Stimulated activated CD4-positive, alpha-beta T cell treated with anti-CD3 and anti-CD28 coated beads, Interleukin-1b, Interleukin-23, amount 100 ng/mL, for 48 hours (primary cell): ENCODE results near the gene EPS8L3.
A peak's percentile ranks its signal among the peaks of the same experiment; 100 is the strongest.
"Not testable (repeated sequence)": the region's sequence is repeated elsewhere in the genome, so short reads cannot be mapped to it uniquely, and the experiment has no call there.

Experiments
- DNase-seq: peaks from one replicate; pipeline ENCODE4 v3.0.0-alpha.2; 2020

The EPS8L3 gene

DNA sequence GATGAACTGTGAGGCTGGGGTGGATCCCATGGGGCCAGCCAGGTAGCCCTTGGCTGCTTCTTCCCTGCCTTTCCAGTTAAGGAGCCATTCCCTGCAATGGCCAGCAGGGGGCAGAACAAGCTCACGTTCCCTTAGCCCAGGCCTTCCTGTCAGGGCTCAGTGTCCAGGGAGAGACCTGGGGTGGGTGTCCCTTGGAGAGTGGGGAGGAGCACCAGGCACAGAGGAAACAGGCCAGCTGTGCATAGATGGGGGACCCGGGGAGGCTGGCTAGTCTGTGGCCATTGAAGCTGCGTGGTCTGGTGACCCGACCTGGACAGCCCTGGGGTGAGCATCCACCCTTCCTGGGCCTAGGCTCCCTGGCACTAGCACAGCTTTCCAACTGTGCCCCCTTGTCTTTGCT, 13.2 kb upstream of the EPS8L3 start:
- peak; percentile 78 for DNase-seq

- no peak for DNase-seq
Measured at GRCh38 chr1:109776206-109776835, 12.6 kb upstream of the EPS8L3 start.

DNA sequence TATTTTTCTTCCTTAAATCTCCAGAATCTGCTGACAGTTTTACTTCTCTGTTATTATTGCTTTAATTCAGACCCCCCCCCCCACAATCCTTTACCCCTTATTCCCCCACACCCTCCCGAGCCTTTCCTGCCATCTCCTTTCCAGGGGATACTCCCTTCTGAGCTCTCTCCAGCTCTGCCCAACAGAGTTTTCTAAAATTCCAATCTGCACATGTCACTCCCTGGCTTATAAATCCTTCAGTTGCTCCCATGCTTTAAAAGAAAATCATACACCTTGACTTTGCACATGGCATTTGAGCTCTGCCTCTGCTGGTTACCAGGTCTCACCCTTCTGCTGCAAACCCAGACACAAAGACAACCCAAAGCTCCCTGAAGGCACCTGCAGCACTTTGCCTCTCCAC, 11.7 kb upstream of the EPS8L3 start:
- no peak for DNase-seq

DNA sequence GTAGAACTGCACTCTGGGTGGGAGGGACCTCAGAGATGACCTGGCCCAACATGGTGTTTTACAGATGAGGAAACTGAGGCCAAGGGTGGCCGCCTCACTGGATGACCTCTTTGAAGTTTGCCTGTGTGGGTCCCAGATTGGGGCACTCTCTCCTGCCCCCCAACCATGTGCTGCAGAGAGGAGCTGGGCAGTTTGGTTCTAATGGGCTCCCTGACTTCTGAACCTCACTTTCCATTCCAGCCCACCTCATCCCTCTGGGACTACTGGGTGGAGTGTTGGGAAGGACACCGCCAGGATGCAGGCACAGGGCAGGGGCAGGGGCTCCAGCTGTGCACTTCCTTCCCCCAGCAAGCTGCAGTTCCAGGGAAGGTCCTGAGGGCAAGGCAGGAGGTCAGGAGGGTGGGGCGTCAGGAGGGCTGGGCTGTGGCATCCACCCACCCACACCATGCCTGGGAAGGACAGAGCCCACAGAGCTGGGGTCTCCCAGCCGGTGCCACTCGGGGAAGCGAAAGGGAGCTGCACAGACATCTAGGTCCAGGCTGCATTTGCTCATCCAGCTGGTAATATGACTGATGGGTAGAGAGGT, 10.3 kb upstream of the EPS8L3 start:
- DNase-seq = no peak

DNA sequence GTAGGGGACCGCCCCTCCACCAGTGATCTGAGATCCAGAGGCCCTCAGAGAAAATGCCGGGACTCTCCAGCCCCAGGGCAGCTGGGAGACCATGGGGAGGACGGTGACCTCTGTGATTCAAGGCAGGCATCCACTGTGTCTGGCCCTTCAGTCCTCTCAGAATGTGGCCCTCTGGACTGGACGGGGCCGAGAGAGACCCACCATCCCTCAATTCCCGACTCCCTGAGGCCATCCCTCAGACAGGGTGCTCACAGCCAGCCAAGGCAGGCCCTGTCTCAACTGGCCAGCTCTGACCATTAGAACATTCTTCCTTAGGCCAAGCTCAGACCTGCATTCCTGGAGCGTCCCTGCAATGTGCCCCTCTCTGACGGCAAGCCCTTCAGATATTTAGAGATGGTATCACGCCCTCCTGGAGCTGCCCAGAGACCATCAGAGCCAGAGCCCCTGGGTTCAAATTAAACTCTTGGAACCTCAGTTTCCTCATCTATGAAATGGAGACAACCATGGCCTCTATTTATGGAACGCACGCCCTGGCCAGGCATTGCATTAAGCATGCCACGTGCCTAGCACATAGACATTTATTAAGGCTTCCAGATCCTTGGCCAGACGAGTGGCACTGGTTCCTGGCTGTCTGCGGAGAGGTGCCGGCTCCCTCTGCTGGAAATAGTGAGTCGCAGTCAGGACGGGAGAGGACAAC, 9.6 kb upstream of the EPS8L3 start:
- peak; percentile 77 for DNase-seq

GRCh38 chr1:109772658-109773202, 9.0 kb upstream of the EPS8L3 start:
- no peak for DNase-seq

DNA sequence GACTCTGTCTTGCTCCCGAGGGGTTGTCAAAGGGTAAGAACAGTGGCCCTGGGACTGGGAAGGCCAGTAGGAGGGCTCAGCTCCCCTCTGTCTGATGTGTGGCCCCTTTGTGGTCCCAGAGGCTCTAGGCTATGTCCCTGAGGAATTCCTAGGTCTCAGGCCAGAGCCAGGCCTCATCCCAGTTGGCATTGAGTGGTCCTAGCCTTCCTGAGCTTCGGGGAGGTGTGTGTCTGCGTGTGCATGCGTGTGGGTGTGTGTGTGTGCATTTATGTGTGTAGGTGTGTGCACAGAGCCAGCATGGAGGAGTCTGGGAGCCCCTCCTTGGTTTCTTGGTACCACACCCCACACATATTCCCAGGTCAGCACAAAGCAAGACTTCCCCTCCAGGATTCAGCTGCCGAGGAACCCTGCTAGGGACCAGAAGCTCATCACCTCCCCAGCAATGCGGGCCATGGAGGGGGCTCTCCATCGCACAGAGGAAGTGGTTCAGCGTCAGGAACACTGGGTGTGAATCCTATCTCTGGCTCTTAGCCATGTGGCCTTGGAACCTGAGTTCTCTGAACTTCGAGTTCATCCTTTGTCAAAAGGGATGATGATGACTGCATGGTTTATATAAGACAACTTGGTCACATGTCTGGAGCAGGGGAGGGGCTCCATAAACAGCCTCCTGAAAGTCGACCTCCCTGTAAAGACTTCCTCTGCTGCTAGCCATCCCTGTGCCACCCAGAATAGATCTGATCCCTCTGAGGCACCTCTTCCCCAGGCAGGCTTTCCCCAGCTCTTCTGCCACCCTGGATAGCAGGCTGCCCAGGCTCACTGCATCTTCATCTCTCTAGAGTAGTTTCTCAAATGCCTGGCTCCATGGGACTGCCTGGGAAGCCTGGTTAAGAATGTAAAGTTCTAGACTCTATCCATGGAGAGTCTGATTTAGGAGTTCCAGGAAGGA, 8.3 kb upstream of the EPS8L3 start:
- no peak for DNase-seq

- DNase-seq = no peak
Measured at GRCh38 chr1:109770331-109771095, 6.8 kb upstream of the EPS8L3 start.

GRCh38 chr1:109769330-109770078, 5.8 kb upstream of the EPS8L3 start:
- no peak for DNase-seq

GRCh38 chr1:109768820-109769219, 5.1 kb upstream of the EPS8L3 start:
- DNase-seq = no peak

- no peak for DNase-seq
Measured at GRCh38 chr1:109768335-109768650, 4.6 kb upstream of the EPS8L3 start.

DNA sequence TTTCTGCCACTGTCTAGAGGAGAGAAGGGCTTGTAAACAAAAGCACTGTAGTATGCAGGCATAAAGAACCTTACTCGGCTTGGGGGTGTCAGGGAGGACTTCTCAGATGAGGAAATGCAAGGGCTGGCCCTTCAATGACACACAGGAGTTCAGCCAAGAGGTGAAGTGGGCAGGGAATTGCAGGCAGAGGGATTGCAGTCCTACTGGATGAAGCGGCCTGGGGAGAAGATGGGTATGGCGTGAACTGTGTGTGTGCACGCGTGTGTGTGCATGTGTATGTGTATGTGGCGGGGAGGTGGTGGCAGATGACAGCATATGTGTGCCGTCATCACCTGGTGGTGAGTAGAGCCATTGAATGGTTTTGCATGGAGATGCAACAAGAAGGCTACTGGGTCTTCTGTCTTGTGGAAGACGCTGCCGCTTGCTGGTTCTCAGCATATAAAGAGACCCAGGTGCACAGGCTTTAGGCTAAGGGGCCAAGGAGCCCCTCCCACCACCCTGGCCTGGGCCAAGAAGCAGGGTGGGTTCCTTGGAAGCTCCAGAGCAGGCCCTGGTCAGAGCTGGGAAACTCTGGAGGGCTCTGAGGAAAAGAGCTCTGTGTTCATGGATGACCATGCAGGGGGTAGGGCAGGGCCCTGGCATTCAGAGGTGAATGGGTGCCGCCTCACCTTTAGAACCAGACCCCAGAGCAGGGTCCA, 4.1 kb upstream of the EPS8L3 start:
- no peak for DNase-seq

- DNase-seq = not testable (repeated sequence)
Measured at GRCh38 chr1:109766991-109767636, 3.4 kb upstream of the EPS8L3 start.

DNA sequence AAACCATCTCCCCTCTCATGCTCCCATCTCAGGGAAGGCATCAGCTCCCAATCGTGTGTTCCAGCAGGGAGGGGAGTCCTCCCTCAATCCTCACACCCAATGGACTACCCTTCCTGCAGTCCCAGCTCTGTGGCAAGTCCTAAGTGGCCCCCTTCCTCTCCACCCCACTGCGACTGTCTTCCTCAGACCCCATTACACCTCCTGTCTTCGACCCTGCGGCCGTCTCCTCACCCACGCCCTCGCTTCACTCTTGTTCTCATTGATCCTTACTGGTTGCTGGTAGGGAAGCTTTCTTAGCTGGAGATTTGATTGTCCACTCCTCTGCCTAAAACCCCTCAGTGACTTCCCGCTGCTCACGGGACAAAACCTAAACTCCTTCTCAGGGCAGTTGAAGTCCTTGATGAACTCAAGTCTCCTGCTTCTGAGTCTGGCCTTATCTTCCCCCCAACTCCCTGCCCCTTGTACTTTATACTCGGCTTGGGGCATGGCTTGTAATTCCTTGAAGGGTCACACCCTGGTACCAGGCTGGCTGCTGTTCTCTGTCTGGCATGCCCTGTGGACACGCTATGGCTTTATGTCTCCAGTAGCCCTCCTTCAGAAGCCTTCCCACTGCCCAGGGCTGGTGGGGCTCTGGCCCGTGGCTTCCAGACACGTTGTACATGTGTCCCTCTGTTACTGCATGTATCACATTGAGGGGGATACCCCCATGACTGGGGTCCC, 2.3 kb upstream of the EPS8L3 start:
- no peak for DNase-seq

GRCh38 chr1:109765483-109765815, 1.7 kb upstream of the EPS8L3 start:
- DNase-seq = no peak

- no peak for DNase-seq
Measured at GRCh38 chr1:109764561-109765482, 1.1 kb upstream of the EPS8L3 start.

- DNase-seq = no peak
Measured at GRCh38 chr1:109762821-109763645, 690 bp downstream of the EPS8L3 start.
